Stimulated activated CD8-positive, alpha-beta memory T cell treated with anti-CD3 and anti-CD28 coated beads, Interleukin-12 subunit alpha, Interleukin-12 subunit beta, amount 100 ng/mL, for 24 hours (primary cell): Measurements from ENCODE around the gene USP9X.
"Not testable (repeated sequence)": the region's sequence is repeated elsewhere in the genome, so short reads cannot be mapped to it uniquely, and the experiment has no call there.

Source experiments
- DNase-seq: peaks from one replicate; pipeline ENCODE4 v3.0.0-alpha.2; 2020; ENCODE audit errors: extremely low read depth

USP9X gene

GRCh38 chrX:41198410-41198809 lies 113.2 kb downstream of the USP9X start:
- DNase-seq: no peak

GRCh38 chrX:41200785-41201184 lies 115.5 kb downstream of the USP9X start:
- no peak for DNase-seq

GRCh38 chrX:41209853-41210252 lies 124.6 kb downstream of the USP9X start:
- no peak for DNase-seq

DNA sequence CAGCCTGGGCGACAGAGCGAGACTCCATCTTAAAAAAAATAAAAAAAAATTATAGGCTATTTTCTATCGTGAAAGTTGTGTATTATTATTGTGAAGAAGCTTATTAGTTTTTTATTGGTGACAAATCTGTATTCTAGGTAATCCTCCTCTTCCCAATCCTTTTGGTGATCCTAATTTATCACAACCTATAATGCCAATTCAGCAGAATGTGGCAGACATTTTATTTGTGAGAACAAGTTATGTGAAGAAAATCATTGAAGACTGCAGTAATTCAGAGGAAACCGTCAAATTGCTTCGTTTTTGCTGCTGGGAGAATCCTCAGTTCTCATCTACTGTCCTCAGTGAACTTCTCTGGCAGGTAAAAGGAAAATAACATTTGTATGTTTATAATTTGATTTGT lies 139.4 kb downstream of the USP9X start:
- no peak for DNase-seq

DNA sequence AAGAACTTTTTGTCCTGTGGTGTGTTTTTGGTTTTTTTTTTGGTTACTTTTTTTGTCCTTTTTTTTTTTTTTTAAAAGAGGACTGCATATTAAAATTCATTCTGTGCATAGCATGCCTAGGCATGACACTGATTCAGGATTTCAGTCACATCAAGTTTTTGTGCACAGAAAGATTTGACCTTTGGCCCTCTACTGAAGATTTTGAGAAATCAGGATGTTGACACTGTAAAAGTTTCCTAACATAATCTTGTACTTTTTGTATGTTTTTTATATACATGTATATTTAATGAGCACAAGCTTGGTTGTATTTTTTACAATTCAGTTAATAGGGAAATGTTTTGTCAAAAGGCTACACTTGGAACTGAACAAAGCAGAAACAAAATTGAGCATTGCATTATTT lies 148.7 kb downstream of the USP9X start:
- no peak for DNase-seq

DNA sequence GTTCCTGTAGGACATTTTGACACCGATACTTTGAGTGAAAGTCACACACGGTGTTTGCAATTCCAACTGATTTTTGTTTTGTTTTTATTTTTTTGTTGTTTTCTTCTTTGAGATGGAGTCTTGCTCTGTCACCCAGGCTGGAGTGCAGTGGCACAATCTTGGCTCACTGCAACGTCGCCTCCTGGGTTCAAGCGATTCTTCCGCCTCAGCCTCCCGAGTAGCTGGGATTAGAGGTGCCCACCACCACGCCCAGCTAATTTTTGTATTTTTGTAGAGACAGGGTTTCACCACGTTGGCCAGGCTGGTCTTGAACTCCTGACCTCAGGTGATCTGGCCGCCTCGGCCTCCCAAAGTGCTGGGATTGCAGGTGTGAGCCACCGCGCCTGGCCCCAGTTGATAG lies 149.2 kb downstream of the USP9X start:
- DNase-seq: not testable (repeated sequence)

- DNase-seq: no peak
Observed at GRCh38 chrX:41234962-41235361, 149.7 kb downstream of the USP9X start.

- no peak for DNase-seq
Observed at GRCh38 chrX:41236629-41237028, 151.4 kb downstream of the USP9X start.

DNA sequence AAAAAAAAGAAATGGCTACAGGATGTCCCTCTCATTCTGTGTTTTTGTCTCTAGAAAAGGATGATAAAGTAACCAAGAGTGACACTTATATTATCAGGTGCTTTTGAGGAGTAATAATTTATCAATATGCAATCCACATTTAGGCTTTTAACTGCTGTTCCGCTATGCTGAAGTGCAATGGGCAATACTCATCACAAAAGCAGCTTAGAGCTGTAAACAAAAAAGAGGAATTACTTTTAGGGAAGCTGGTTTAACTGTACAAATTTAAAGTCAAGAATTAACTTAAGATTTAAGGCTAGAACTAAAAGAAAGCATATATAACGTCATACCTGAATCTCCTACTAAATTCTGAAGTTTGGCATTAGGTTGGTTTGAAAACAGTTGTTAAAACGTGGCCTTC lies 155.3 kb downstream of the USP9X start:
- DNase-seq: no peak

- no peak for DNase-seq
Observed at GRCh38 chrX:41241962-41242361, 156.7 kb downstream of the USP9X start.

DNA sequence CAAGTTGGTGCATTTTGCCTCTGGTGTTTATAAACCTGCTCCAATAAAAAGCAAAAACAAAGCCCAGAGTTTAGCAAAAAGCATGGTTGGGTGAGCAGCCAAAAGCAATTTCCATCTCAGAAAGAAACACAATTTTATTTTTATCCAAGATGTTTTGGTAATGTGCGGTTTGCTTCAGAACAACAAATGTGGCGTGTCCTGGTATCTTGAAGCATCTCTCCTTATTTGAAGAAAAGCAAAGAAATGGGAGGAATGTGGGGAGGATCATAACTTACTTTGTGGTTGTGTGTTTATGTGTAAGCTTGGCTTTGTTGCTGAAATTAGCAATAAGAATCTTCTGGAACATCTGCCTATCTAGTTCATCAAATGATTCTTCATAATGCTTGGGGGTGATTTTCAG lies 160.4 kb downstream of the USP9X start:
- no peak for DNase-seq

DNA sequence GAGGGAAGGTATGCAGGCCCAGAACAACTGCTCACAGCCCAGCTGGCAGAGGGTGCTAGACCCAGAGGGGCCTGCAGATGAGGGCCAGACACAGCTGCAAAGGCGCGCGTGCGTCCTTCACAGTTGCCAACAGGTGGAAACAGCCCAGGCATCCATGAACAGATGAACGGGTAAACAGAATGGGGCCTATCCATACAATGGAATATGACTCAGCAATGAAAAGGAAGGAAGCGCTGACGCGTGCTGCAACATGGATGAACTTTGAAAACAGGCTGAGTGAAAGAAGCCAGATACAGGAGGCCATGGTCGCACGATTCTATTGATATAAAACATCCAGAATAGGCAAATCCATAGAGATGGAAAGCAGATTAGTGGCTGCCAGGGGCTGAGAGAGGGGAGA lies 165.6 kb downstream of the USP9X start:
- DNase-seq: no peak

- DNase-seq: no peak
Observed at GRCh38 chrX:41257801-41258200, 172.6 kb downstream of the USP9X start.

GRCh38 chrX:41258226-41258625 lies 173.0 kb downstream of the USP9X start:
- DNase-seq: no peak

GRCh38 chrX:41258871-41259270 lies 173.6 kb downstream of the USP9X start:
- DNase-seq: no peak

- DNase-seq: no peak
Observed at GRCh38 chrX:41259516-41259915, 174.3 kb downstream of the USP9X start.

DNA sequence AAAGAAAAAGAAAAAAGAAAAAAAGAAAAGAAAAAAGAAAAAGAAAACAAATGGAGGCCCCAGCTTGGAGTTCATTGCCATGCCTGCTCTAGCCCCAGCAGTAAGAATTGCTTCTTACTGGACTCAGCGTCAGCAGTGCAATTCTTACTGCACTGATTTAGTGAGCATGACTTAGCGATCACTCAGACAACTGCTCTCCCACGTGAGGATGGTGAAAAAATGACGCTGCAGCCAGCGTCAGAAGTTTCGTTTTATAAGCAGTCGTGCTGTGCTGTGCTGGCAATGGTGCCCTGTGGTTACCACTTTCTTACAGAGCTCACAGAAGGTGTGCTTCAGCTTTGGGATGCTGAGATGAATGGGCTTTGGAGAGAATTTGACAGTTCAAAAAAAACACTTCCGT lies 180.4 kb downstream of the USP9X start:
- peak; percentile 5 for DNase-seq

DNA sequence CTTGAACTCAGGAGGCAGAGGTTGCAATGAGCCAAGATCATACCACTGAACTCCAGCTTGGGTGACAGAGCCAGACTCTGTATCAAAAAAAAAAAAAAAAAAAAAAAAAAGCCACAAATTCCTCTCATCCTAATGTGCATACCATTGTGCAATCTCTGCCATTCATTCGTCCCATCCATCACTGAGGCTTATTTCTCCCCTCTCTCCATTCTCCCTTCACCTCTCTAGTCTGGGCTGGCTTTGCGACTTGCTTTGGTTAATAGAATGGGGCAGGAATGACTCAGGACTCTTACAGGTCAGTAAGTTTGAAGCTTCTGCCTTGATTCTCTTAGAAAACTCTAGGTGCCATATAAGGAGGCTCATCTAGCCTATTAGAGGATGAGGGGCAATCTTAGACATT lies 188.4 kb downstream of the USP9X start:
- no peak for DNase-seq

- DNase-seq: no peak
Observed at GRCh38 chrX:41275661-41276609, 190.7 kb downstream of the USP9X start.

DNA sequence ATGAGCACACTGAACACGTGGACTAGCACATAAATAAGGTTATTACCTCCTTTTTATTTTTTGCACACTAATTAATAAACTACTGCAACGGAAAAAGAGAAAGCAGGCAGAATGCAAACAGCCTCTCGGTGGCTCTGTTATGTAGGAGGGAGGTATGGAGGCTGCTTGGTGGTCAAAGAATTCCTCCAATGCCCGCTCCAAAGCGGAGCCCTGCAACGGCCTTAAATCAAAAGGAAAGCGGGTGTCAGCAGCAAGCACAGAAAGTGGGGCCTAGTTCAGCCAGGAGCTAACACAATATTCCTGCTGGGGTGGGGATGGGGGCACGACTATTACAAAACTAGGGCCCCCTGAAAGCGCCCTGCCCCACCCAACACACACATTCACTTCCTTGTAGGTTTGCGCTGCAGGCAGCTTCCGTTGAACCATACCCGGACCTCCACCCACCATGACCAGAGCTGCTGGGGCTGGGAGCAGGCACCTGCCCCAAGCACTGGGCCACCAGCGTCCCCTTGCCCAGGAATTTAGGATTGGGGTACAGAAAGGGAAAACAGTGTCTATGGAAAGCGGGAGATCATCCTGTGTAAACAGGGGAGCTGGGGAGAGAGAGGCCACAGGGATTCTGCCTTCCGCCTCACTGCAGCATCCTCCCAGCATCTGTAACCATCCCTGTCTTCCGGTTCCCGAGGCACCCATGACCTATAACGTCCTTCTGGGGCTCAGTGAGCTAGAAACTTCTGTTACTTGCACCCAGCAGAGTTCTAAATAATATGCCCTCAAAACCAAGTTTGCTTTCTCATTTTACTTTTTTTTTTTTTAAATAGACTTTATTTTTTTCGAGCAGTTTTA lies 191.6 kb downstream of the USP9X start:
- DNase-seq: no peak

GRCh38 chrX:41282307-41282706 lies 197.1 kb downstream of the USP9X start:
- DNase-seq: not testable (repeated sequence)

- DNase-seq: not testable (repeated sequence)
Observed at GRCh38 chrX:41285928-41286327, 200.7 kb downstream of the USP9X start.
